ENCODE measurements around the gene PRX. TPM values are rescaled to one million over a fixed set of nuclear protein-coding genes. Genes with fewer than 3 reads are reported as not detected.
A peak's percentile ranks its signal among the peaks of the same experiment; 100 is the strongest.

The PRX gene
- total and polyA plus RNA-seq, 9 of the 15 experiments (the other 6 are each of a cell fraction or from before 2014, with no cell fraction given): 0.65 to 3.5 (median 1.7) TPM; not detected in 2

DNA sequence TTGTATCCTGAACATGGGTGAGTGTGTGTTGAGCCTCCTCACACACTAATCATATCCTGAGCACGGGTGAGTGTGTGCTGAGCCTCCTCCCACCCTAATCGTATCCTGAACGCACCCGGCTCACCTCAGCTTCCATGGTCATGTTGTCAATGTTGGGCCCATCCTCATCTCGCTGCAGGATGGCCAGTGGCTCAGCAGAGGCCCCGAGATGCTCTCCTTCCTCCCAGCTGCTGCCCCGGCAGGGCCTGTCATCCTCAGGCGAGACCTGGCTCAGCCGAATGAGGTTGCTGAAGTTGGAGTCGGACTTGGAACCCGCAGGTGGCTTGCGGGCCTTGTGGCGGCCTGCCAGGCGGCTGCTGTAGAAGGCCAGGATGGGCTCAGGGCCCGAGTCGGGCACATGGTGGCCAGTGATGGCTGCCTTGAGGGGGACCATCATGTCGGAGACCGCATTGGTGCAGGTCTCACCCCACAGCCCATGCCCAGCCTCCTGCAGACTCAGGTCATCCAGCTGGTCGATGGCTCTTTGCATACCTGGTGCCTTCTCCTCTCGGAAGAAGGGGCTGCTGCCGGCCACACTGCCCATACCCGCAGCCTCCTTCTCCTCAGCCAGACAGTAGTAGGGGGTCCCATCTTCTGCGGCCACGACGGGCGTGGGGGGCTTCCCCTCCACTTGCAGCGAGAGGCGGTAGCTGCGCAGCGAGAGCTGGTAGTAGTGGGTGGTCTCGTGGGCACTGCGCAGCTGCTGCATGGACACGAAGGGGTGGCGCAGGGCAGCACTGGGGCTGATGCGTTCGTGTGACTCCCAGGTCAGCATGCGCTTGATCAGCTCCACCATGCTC, 32.8 kb downstream of the PRX start:
- H3K79me2 ChIP-seq (ENCODE audit: control insufficient read depth, insufficient read depth, low read length): no peaks in the 10 kb centered on the region
- no TSS peak for BruUV-seq (replicated peaks)
- H3K36me3 ChIP-seq (ENCODE audit: control insufficient read depth, insufficient read depth, low read length): peaks cover 15% of the 10 kb centered on the region; the same call in 2 of the 3 replicates
- intact Hi-C loops (cut with micrococcal nuclease): no loop called here
- peaks cover 0 to 6% of the 10 kb centered on the region in 2 experiments; a peak in 1 of 5 replicates for H3K27me3 ChIP-seq (ENCODE audit: control insufficient read depth in 2 of 2, insufficient read depth in 2 of 2, low read length in 2 of 2)
- FAIRE-seq (no peak), DNase-seq (ENCODE audit: extremely low read depth in 1 of 4, low spot score in 3 of 4) (no peak), ATAC-seq (no peak; the same call in 2 of the 3 replicates)
- POLR2A ChIA-PET: interaction anchor here (0.7 to 2.6 kb wide), 6 partner anchors 9 to 260 kb away, joined by 4 to 19 read pairs (median 4); no protein-coding TSS in a partner anchor
- H3K27ac ChIP-seq (ENCODE audit: extremely low read depth, low read depth, low read length): no peak overlapping the region
- TF ChIP-seq CHD4 (IDR thresholded peaks at IDR 0.05; ENCODE audit: insufficient read depth, insufficient replicate concordance, low read depth, low read length, poor library complexity, severe bottlenecking) (no peak), POLR2G (IDR thresholded peaks at IDR 0.05; ENCODE audit: low read depth, low read length) (peak; percentile 58), RBFOX2 (IDR thresholded peaks at IDR 0.05; ENCODE audit: low read depth, low read length) (0 out of 2 replicates have a peak, but pooled peaks have one; percentile 28), ZNF263 (CRISPR knock-in tag; IDR thresholded peaks at IDR 0.05; ENCODE audit: borderline replicate concordance) (peak; percentile 63), MAFK (IDR thresholded peaks at IDR 0.05; ENCODE audit: low read length) (no peak), BDP1 (IDR thresholded peaks at IDR 0.05; ENCODE audit: insufficient read depth, insufficient read length) (no peak)
- TF ChIP-seq, protein P1, sequence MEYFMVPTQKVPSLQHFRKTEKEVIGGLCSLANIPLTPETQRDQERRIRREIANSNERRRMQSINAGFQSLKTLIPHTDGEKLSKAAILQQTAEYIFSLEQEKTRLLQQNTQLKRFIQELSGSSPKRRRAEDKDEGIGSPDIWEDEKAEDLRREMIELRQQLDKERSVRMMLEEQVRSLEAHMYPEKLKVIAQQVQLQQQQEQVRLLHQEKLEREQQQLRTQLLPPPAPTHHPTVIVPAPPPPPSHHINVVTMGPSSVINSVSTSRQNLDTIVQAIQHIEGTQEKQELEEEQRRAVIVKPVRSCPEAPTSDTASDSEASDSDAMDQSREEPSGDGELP (CRISPR knock-in tag; IDR thresholded peaks at IDR 0.05; ENCODE audit: borderline replicate concordance): peak; percentile 20; the same call in 1 of the 2 replicates
- in situ Hi-C loops (cut with MboI): no loop called here
- H3K4me3 ChIP-seq: no peak overlapping the region
- H3K9me1 ChIP-seq (ENCODE audit: control insufficient read depth, insufficient read depth, low read length): no peaks in the 10 kb centered on the region
- 0 out of 2 replicates have a peak, but pooled peaks cover 5% of the 10 kb centered on the region for H4K20me1 ChIP-seq (replicated peaks; ENCODE audit: control insufficient read depth, insufficient read depth, low read length)
- 72% methylated on average over 34 of the region's 37 CpGs for WGBS (ENCODE audit: insufficient coverage, low coverage, missing lambda C conversion rate)
- peaks cover 0 to 36% of the 10 kb centered on the region in 2 experiments; a peak in 2 of 5 replicates for H3K4me1 ChIP-seq (replicated peaks in 1 of 2; ENCODE audit: control insufficient read depth in 2 of 2, insufficient read depth in 2 of 2, low read length in 2 of 2)
- no peak overlapping the region for H2AFZ ChIP-seq (ENCODE audit: low read depth, low read length)
- no peak overlapping the region for H3K4me2 ChIP-seq (ENCODE audit: insufficient read depth, low read length)
- no peaks in the 10 kb centered on the region for H3K9me3 ChIP-seq (replicated peaks; ENCODE audit: control insufficient read depth, insufficient read depth, low read depth, low read length)
- peak overlapping the region in 1 of 2 experiments; percentile 48; a peak in 2 of 4 replicates for H3K9ac ChIP-seq (ENCODE audit: insufficient read depth in 1 of 2, low read depth in 2 of 2, low read length in 2 of 2)
- CTCF ChIA-PET (ENCODE audit: low intra/inter-chr PET ratio): no interaction called here
